SIG-M5 (cell line): Measurements from ENCODE around the gene FAM53B.

Experiments used
- DNase-seq: peaks from one replicate; lab custom pipeline; 2025; lab: John Stamatoyannopoulos, UW

FAM53B gene

GRCh38 chr10:124697443-124697836 lies 46.7 kb downstream of the FAM53B start:
- DNase-seq = no peak

- DNase-seq = no peak
Observed at GRCh38 chr10:124696446-124697392, 47.5 kb downstream of the FAM53B start.

GRCh38 chr10:124695259-124695658 lies 48.9 kb downstream of the FAM53B start:
- DNase-seq = no peak

GRCh38 chr10:124694481-124695220 lies 49.5 kb downstream of the FAM53B start:
- DNase-seq = no peak

- no peak for DNase-seq
Observed at GRCh38 chr10:124693801-124694416, 50.3 kb downstream of the FAM53B start.

GRCh38 chr10:124693396-124693795 lies 50.8 kb downstream of the FAM53B start:
- DNase-seq = no peak

GRCh38 chr10:124692100-124692446 lies 52.1 kb downstream of the FAM53B start:
- DNase-seq = no peak

- DNase-seq = no peak
Observed at GRCh38 chr10:124691421-124692099, 52.6 kb downstream of the FAM53B start.

- DNase-seq = no peak
Observed at GRCh38 chr10:124691002-124691401, 53.2 kb downstream of the FAM53B start.

GRCh38 chr10:124689911-124690498 lies 54.2 kb downstream of the FAM53B start:
- DNase-seq = no peak

GRCh38 chr10:124688889-124689670 lies 55.1 kb downstream of the FAM53B start:
- no peak for DNase-seq

- no peak for DNase-seq
Observed at GRCh38 chr10:124688386-124688785, 55.8 kb downstream of the FAM53B start.

GRCh38 chr10:124686707-124687376 lies 57.3 kb downstream of the FAM53B start:
- no peak for DNase-seq

- no peak for DNase-seq
Observed at GRCh38 chr10:124685261-124685660, 58.9 kb downstream of the FAM53B start.

- DNase-seq = no peak
Observed at GRCh38 chr10:124683814-124684213, 60.4 kb downstream of the FAM53B start.

GRCh38 chr10:124681626-124682552 lies 62.3 kb downstream of the FAM53B start:
- no peak for DNase-seq

GRCh38 chr10:124681091-124681490 lies 63.1 kb downstream of the FAM53B start:
- DNase-seq = no peak

GRCh38 chr10:124680675-124681074 lies 63.5 kb downstream of the FAM53B start:
- DNase-seq = no peak

- DNase-seq = no peak
Observed at GRCh38 chr10:124679401-124679800, 64.8 kb downstream of the FAM53B start.
